Activated CD4-positive, alpha-beta T cell treated with anti-CD3 and anti-CD28 coated beads, Interleukin-2, amount 10 ng/mL, durations not matched to agents 24 days and 14 days (primary cell): Measurements from ENCODE around the gene NACC1. TPM values are rescaled to one million over a fixed set of nuclear protein-coding genes. Genes with fewer than 3 reads are reported as not detected.

Experiments
- DNase-seq: peaks from one replicate; pipeline ENCODE4 v3.0.0; 2022
- H3K27ac Mint-ChIP-seq: one replicate; pipeline ENCODE4 v1.8.0; 2022; ENCODE audit warnings: mild to moderate bottlenecking, mixed read lengths
- H3K27me3 Mint-ChIP-seq: one replicate; pipeline ENCODE4 v1.8.0; 2022; ENCODE audit warnings: mixed read lengths
- H3K36me3 Mint-ChIP-seq: one replicate; pipeline ENCODE4 v1.8.0; 2022; ENCODE audit warnings: low read depth, mild to moderate bottlenecking, mixed read lengths
- H3K4me1 Mint-ChIP-seq: one replicate; pipeline ENCODE4 v1.8.0; 2021; ENCODE audit warnings: mixed read lengths
- H3K4me3 Mint-ChIP-seq: one replicate; pipeline ENCODE4 v1.8.0; 2022; ENCODE audit warnings: mild to moderate bottlenecking, moderate library complexity, mixed read lengths
- H3K9me3 Mint-ChIP-seq: one replicate; pipeline ENCODE4 v1.8.0; 2021; ENCODE audit warnings: mixed read lengths
- intact Hi-C: fragments of 100-400 bp; cut with micrococcal nuclease; formaldehyde crosslinking; loops from one replicate; pipeline ENCODE4 v1.15.1; 2023
- total RNA-seq: library from RNA; stranded (reverse); gene quantifications from 2 replicates; pipeline ENCODE4 v1.2.3, GENCODE V29; 2022

The NACC1 gene
- 118 and 121 TPM in 2 replicates for total RNA-seq

DNA sequence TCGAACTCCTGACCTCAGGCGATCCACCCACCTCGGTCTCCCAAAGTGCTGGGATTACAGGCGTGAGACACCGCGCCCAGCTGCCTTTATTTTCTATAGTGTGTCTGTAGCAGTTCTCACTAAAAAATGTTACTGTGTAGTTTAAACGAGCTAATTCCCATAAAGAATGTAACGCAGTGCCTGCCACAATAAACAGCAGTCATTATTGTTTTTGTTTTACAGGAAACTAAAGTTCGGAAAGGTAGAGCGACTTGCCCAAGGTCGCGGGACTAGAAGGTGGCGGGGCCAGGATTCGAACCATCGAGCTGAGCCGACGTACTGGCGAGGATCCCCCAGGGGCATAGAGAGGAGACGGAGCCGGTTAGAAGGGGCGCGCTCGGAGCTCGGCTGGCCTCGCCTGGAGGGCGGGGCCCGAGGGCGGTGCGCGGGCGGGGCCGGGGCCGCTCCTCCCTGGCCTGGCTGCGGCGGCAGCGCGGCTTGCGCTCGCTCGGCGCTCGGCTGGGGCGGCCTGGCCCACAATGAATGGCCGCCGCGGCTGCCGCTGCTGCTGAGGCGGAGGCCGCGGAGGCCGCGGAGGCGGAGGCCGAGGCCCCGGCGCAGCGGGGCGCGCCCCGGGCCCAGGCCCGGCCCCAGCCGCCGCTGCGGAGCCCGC lies at the start of gene NACC1:
Gene NACC1 (plus strand): TSS at position 493 of the 652 bp plus-strand sequence. CDS start 16,944 bp downstream, outside the sequence.
- Mint-ChIP-seq H3K36me3 (peaks cover 37% of the 10 kb centered on the region), H3K4me3 (peak within 1 kb of the TSS; percentile 97)

GRCh38 chr19:13069415-13070359 lies 48.4 kb upstream of the NACC1 start:
- Mint-ChIP-seq H3K4me3 (no peak overlapping the region), H3K27ac (no peak overlapping the region), H3K27me3 (no peaks in the 10 kb centered on the region), H3K9me3 (no peaks in the 10 kb centered on the region), H3K36me3 (no peaks in the 10 kb centered on the region), H3K4me1 (no peaks in the 10 kb centered on the region)
- intact Hi-C loops: no loop called here
- DNase-seq: no peak

More for the DNA sequence above, at the start of gene NACC1:
- Mint-ChIP-seq H3K9me3 (no peaks in the 10 kb centered on the region), H3K27me3 (no peaks in the 10 kb centered on the region), H3K4me1 (peaks cover 39% of the 10 kb centered on the region), H3K27ac (peak within 1 kb of the TSS; percentile 97)
- intact Hi-C loops: loop anchor here (1.0 kb wide), 2 partner anchors 14 to 32 kb away; partner anchors contain the start of genes IER2 and STX10
- peak; percentile 98 for DNase-seq

DNA sequence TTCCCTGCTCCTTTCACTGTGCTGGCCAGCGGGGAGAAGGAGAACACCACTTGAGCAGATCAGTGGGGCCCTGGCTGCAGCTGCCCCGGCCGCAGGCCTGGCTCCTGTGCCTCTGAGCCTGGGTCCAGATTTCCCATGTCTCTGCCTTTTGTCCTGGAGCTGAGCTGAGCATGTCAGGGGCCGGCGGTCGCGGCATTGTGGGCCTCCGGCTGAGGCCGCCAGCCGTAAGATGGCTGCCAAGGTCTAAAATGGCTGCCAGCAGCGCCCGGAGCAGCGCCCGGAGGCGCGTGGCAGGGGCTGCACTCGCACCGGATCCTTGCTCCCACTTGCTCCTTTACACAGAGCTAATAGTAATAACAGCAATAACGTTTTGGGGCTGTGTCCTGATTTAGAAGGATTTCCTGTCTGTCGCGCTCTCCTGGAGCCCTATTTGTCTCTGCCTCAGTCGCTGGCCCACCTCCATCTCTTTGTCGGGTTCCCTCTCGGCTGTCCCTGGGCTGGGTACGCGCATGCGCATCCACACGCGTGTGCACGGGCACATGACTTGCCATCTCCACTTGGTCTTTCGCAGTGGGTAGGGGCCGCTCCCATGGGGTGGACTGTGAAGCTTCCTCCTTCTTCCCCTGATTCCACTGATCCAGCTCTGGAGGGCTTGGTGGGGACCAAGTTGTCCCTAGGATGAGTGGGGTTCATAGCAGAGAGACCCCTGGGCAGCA lies 47.5 kb upstream of the NACC1 start:
- no peaks in the 10 kb centered on the region for H3K4me1 Mint-ChIP-seq
- intact Hi-C loops: no loop called here
- no peaks in the 10 kb centered on the region for H3K27me3 Mint-ChIP-seq
- H3K4me3 Mint-ChIP-seq: no peak overlapping the region
- H3K36me3 Mint-ChIP-seq: no peaks in the 10 kb centered on the region
- H3K9me3 Mint-ChIP-seq: no peaks in the 10 kb centered on the region
- DNase-seq: no peak
- no peak overlapping the region for H3K27ac Mint-ChIP-seq

DNA sequence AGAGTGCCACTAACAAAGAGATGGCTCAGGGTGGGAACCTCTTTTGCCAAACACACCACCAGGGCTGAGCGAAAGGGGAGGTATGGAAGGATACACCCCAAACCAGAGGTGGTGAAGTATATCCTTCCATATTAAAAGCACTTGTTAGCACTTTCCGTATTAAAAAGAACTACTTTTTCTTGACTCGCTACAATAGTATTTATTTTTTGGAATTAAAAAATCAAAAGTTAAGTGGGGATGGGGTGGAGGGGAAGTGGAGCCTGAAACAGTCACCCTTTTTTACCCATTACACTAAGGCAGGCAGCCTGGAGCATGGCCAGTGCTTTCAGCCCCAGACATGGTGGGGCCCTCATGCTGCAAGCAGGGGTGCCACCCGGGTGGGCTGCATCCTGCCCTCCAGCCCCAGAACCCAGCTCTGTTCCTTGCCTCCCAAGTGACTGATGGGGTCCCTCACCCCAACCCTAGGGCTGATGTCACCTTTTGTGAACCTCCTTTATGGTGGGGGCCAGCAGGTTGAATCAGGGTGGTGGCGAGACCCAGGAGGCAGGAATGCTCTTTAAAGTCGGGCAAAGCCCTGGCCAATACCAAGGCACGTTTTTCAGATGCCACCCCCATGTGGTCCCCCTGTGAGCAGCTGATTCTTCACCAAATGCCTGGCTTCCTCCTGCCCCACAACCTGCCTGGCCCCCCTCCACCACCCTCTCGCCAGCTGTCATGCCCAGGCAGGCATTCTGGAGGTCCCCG lies 46.4 kb upstream of the NACC1 start:
- Mint-ChIP-seq H3K27me3 (no peaks in the 10 kb centered on the region), H3K36me3 (no peaks in the 10 kb centered on the region), H3K4me1 (no peaks in the 10 kb centered on the region), H3K27ac (peak overlapping the region; percentile 34), H3K9me3 (no peaks in the 10 kb centered on the region), H3K4me3 (no peak overlapping the region)
- DNase-seq: no peak
- intact Hi-C loops: no loop called here

- Mint-ChIP-seq H3K4me1 (no peaks in the 10 kb centered on the region), H3K36me3 (no peaks in the 10 kb centered on the region), H3K27ac (no peak overlapping the region), H3K9me3 (no peaks in the 10 kb centered on the region), H3K27me3 (no peaks in the 10 kb centered on the region), H3K4me3 (no peak overlapping the region)
- intact Hi-C loops: no loop called here
- DNase-seq: no peak
These were observed 45.7 kb upstream of the NACC1 start for GRCh38 chr19:13072188-13072908.

- H3K27me3 Mint-ChIP-seq: no peaks in the 10 kb centered on the region
- H3K9me3 Mint-ChIP-seq: no peaks in the 10 kb centered on the region
- H3K27ac Mint-ChIP-seq: no peak overlapping the region
- no peak overlapping the region for H3K4me3 Mint-ChIP-seq
- DNase-seq: no peak
- H3K4me1 Mint-ChIP-seq: no peaks in the 10 kb centered on the region
- intact Hi-C loops: no loop called here
- no peaks in the 10 kb centered on the region for H3K36me3 Mint-ChIP-seq
These were observed 44.8 kb upstream of the NACC1 start for GRCh38 chr19:13073263-13073662.

- Mint-ChIP-seq H3K9me3 (no peaks in the 10 kb centered on the region), H3K4me1 (no peaks in the 10 kb centered on the region), H3K27ac (no peak overlapping the region), H3K36me3 (no peaks in the 10 kb centered on the region), H3K27me3 (no peaks in the 10 kb centered on the region), H3K4me3 (no peak overlapping the region)
- DNase-seq: no peak
- intact Hi-C loops: no loop called here
These were observed 43.7 kb upstream of the NACC1 start for GRCh38 chr19:13074378-13074777.

- H3K9me3 Mint-ChIP-seq: no peaks in the 10 kb centered on the region
- H3K36me3 Mint-ChIP-seq: no peaks in the 10 kb centered on the region
- no peak overlapping the region for H3K4me3 Mint-ChIP-seq
- intact Hi-C loops: no loop called here
- DNase-seq: no peak
- no peaks in the 10 kb centered on the region for H3K4me1 Mint-ChIP-seq
- no peaks in the 10 kb centered on the region for H3K27me3 Mint-ChIP-seq
- no peak overlapping the region for H3K27ac Mint-ChIP-seq
These were observed 41.7 kb upstream of the NACC1 start for GRCh38 chr19:13076320-13076719.

DNA sequence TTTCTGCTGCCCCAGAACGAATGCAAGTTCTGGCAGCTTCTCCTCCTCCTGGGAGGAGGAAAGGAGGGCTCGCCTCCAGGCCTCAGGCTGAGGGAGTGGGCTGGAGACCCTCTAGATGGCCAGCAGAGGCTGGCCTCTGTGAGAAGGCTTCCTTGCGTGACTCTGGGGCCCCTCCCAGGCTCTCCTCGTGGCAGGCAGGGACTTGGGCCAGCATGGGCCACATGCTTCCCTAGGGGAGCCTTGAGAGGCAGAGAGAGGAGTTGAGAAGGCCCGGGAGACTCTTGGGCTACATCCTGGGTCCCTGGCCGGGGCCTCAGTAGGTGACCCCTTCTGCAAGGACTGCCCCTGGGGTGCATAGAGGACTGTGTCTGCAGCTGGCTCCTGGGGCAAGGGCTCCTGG lies 41.3 kb upstream of the NACC1 start:
- Mint-ChIP-seq H3K9me3 (no peaks in the 10 kb centered on the region), H3K4me1 (no peaks in the 10 kb centered on the region), H3K36me3 (no peaks in the 10 kb centered on the region), H3K27ac (no peak overlapping the region), H3K4me3 (no peak overlapping the region), H3K27me3 (no peaks in the 10 kb centered on the region)
- intact Hi-C loops: no loop called here
- no peak for DNase-seq

DNA sequence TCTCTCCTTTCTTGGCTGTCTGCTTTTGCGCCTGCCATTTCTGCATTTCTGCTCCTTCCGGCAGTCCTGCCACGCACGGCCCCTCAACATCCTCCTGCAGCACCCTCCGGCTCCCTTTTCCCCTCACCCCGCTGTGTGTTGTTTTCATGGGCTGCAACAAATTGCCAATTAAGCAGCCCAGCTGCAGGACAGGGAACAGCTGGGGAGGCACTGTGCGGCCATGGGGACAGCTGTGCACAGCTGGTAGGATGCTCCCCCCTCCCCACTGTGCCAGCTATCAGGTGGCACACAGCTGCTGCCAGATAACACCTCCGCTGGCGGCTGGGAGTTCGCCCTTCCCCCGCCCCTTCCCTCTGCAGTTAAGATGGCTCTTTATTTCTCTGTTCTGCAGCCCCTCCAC lies 40.8 kb upstream of the NACC1 start:
- H3K9me3 Mint-ChIP-seq: no peaks in the 10 kb centered on the region
- intact Hi-C loops: no loop called here
- DNase-seq: no peak
- H3K36me3 Mint-ChIP-seq: no peaks in the 10 kb centered on the region
- no peak overlapping the region for H3K27ac Mint-ChIP-seq
- H3K4me3 Mint-ChIP-seq: no peak overlapping the region
- no peaks in the 10 kb centered on the region for H3K27me3 Mint-ChIP-seq
- H3K4me1 Mint-ChIP-seq: no peaks in the 10 kb centered on the region

GRCh38 chr19:13078381-13078780 lies 39.7 kb upstream of the NACC1 start:
- no peak for DNase-seq
- intact Hi-C loops: no loop called here
- Mint-ChIP-seq H3K27ac (no peak overlapping the region), H3K36me3 (no peaks in the 10 kb centered on the region), H3K9me3 (no peaks in the 10 kb centered on the region), H3K4me1 (no peaks in the 10 kb centered on the region), H3K27me3 (no peaks in the 10 kb centered on the region), H3K4me3 (no peak overlapping the region)

GRCh38 chr19:13078897-13079541 lies 39.0 kb upstream of the NACC1 start:
- H3K4me3 Mint-ChIP-seq: no peak overlapping the region
- intact Hi-C loops: no loop called here
- H3K27me3 Mint-ChIP-seq: no peaks in the 10 kb centered on the region
- H3K36me3 Mint-ChIP-seq: no peaks in the 10 kb centered on the region
- H3K4me1 Mint-ChIP-seq: no peaks in the 10 kb centered on the region
- peak overlapping the region; percentile 25 for H3K27ac Mint-ChIP-seq
- H3K9me3 Mint-ChIP-seq: no peaks in the 10 kb centered on the region
- DNase-seq: no peak
